Suprapubic skin (tissue), 4 donors: ENCODE measurements around the gene MAD1L1.
"Not testable (repeated sequence)": the region's sequence is repeated elsewhere in the genome, so short reads cannot be mapped to it uniquely, and the experiment has no call there.

Source experiments
- POLR2A ChIP-seq, 2 donors: fragments of 450-650 bp; IDR thresholded peaks; one replicate each; pipeline ENCODE4 v1.6.1; 2017; ENCODE audit warnings: antibody characterized with exemption in 2 of 2, mild to moderate bottlenecking in 2 of 2, moderate library complexity in 2 of 2
- POLR2AphosphoS5 ChIP-seq, 3 donors: sonication (generic); formaldehyde crosslinking; IDR thresholded peaks; one replicate each; pipeline ENCODE4 v1.6.1; 2017; ENCODE audit warnings: antibody characterized with exemption in 3 of 3
- TF ChIP-seq, protein P1 (sequence below), 2 donors: fragments of 200-600 bp in 1 of 2; fragments of 450-650 bp in 1 of 2; sonication (generic) in 1 of 2; IDR thresholded peaks; one replicate each; pipeline ENCODE4 v1.5.1; 2016 to 2019; ENCODE audit warnings: antibody characterized with exemption in 2 of 2, mild to moderate bottlenecking in 1 of 2, moderate library complexity in 1 of 2

DNA sequence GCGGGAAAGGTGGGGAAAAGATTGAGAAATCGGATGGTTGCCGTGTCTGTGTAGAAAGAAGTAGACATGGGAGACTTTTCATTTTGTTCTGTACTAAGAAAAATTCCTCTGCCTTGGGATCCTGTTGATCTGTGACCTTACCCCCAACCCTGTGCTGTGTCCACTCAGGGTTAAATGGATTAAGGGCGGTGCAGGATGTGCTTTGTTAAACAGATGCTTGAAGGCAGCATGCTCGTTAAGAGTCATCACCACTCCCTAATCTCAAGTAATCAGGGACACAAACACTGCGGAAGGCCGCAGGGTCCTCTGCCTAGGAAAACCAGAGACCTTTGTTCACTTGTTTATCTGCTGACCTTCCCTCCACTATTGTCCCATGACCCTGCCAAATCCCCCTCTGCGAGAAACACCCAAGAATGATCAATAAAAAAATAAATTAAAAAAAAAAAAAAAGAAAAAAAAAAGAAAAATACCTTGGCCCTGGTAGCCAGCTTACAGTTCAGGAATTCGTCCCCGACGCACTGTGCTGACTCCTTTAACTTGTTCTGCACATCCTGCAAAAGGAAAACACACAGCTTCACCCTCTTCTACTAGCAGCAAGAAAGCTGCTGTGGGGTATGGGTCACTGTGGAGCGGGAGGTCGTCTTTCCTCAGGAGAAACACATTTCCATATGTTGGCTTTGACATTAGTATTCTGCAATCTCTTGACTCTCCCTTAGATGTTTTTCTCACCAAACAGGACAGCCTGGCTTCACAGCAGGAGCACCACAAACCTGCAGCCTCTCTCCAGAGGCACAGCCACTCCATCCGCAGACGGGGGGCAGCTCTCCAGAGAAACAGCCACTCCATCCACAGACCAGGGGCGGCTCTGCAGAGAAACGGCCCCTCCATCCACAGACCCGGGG is 36.6 kb upstream of the MAD1L1 start:
- TF ChIP-seq, protein P1, sequence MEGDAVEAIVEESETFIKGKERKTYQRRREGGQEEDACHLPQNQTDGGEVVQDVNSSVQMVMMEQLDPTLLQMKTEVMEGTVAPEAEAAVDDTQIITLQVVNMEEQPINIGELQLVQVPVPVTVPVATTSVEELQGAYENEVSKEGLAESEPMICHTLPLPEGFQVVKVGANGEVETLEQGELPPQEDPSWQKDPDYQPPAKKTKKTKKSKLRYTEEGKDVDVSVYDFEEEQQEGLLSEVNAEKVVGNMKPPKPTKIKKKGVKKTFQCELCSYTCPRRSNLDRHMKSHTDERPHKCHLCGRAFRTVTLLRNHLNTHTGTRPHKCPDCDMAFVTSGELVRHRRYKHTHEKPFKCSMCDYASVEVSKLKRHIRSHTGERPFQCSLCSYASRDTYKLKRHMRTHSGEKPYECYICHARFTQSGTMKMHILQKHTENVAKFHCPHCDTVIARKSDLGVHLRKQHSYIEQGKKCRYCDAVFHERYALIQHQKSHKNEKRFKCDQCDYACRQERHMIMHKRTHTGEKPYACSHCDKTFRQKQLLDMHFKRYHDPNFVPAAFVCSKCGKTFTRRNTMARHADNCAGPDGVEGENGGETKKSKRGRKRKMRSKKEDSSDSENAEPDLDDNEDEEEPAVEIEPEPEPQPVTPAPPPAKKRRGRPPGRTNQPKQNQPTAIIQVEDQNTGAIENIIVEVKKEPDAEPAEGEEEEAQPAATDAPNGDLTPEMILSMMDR (IDR thresholded peaks at IDR 0.05), result not testable (repeated sequence)
- not testable (repeated sequence) for TF ChIP-seq POLR2AphosphoS5, POLR2A (IDR thresholded peaks at IDR 0.05)
